GM18520 (cell line): ENCODE measurements around the gene SNX10.

Experiments
- ATAC-seq: cut with Tn5 transposase; IDR thresholded peaks from one replicate; pipeline ENCODE4 v1.9.1; 2021; ENCODE audit not compliant: unreplicated experiment

The SNX10 gene

DNA sequence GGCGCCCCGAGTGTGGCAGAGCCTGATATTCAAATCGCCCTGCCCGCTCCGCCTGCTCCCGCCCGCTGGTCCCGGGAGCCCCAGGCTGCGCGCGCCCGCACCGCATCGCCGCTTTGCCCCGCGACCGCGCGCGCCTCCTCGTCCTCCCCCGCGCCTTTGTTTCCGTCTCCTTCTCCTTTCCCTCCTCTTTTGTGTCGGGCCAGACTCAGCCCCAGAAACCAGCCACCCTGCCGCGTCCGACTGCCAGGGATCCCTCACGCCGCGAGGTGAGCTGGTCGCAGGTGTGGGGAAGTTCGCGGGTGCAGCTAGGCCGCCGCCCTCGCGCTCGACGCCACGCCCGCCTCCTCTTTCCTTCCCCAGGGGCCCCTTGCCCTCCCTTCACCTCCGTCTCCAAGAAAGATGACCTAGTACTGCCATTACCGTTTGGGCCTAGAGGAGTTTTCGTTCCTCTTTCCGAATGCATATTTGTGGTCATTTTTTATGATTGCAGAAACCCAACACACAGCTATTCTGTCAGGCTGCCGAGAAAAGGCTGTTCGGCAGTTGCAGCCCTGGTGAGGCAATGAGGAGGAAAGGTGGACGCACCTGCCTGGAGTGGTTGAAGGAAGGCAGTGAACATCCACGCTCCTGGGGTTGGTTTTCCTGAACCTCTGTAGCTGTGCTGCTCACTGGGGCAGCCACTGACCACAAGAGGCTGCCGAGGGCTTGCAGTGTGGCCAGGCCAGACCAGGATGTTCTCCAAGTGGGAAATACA lies 107.3 kb downstream of the SNX10 start:
- peak; percentile 81 for ATAC-seq

DNA sequence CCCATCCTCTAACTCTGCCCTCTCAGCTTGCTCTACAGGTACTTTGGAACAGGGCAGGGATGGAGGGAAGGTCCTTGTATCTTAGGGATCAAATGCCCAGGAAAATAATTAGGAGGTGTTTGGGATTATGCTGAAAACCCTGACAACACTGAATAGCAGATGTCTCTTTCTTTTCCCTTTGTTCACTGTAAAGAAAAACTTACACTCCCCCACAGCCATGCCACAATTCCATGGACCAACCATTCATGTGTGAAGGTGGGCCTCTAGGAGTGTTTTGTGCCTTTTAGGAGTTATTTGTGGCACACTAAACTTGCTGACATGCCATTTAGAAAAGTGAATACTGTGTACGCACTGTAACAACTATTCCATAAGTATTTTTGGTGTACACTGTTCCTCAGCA lies 108.1 kb downstream of the SNX10 start:
- ATAC-seq: no peak

DNA sequence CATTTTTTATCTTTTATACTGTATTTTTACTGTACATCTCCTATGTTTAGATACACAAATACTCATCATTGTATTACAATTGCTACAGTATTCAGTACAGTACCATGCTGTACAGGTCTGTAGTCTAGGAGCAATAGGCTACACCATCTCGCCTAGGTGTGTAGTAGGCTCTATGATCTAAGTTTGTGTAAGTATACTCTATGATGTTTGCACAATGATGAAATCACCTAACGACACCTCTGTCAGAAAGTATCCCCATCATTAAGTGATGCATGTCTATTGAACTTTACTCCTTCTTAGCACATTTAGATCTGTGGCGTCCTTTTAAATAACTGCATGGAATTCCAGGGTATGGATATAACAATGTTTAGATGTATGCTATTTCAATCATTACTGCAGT lies 112.0 kb downstream of the SNX10 start:
- ATAC-seq: no peak

DNA sequence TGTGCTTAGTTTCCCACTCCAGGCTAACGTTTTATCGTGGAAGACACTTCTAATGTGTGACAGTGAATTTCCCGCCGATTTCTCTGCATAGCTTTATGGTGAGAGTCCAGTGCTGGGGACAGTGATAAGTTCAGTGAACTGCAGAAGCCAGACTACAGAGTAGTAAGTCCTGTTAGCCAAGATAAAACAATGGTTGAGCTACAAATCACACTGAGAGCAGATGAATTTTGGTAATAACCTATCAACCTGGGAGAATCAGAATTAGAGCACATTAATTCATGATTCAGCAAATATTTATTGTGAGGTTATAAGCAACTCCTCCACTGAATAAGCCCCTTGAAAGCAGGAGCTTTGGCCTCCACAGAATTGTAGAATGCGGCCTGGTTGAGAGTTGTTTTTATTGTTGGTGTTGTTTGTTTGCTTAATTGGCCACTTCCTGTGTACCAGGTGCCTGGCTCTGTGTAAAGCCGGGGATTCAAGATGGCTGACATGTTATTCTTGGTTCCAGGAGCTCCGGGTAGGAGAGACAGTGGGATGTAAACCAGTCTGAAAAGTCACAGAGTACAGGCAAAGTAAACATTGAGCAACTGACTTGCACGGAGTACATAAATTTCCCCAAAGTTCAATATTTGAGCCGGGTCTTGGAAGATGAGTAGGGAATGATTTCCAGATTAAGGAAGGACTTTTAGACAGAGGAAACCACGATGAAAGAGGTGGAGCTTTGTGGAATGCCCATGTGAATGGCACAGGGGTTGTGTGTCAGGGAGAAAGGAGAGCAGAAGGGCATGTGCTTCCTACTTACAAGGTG lies 112.7 kb downstream of the SNX10 start:
- no peak for ATAC-seq

- no peak for ATAC-seq
These were observed 114.8 kb downstream of the SNX10 start for GRCh38 chr7:26406433-26406832.

GRCh38 chr7:26409661-26410547 lies 118.2 kb downstream of the SNX10 start:
- no peak for ATAC-seq

DNA sequence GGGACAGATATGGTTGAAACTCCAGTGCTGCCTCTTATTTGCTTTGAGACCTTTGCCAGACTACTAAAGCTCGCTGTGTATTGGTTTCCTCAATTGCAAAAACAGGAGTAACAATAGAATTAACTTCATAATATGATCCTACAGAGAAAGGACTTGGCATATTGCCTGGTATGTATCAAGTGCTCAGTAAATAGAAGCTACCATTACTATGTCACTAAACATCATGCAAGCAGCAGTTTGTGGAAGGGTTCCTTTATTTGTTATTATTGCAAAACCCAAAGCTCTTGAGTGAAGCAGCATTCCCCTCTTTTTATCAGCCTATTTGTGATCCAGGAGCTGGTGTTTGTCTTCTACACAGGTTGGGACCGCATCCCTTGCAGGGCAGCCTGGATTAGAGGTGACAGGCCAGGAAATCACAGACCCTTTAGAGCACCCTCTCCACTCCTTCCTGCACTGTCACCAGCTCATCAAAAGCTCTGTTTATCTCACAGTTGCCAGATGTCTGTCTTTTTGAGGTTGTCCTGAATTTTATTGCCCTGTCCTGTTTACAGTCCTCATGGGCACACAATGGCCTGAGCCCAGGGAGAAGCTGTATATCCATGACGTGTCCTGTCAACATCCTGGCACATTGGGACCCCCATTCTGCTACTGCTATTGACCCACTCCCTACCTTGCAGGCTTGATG lies 121.5 kb downstream of the SNX10 start:
- ATAC-seq: no peak

GRCh38 chr7:26416004-26416403 lies 124.3 kb downstream of the SNX10 start:
- no peak for ATAC-seq

- no peak for ATAC-seq
These were observed 126.3 kb downstream of the SNX10 start for GRCh38 chr7:26417911-26418413.

DNA sequence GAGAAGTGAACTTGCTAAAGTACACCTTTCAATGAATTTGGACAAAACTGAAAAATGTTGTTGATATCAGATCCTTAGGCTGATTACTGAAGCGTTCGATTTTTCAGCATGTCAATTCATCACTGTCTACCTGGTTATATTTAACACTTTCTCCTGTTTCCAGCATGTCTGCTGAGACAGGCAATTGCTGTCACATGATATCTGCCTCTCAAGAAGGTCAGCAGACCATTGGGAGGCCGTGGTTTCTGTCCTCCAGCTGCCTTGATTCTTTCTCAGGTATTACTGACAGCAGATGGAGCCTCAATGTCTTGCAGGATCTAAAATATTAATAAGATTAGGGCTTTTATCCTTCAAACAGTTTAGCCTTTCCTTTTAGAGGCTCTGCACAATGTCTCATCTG lies 127.5 kb downstream of the SNX10 start:
- no peak for ATAC-seq

GRCh38 chr7:26420422-26421019 lies 128.9 kb downstream of the SNX10 start:
- ATAC-seq: no peak

DNA sequence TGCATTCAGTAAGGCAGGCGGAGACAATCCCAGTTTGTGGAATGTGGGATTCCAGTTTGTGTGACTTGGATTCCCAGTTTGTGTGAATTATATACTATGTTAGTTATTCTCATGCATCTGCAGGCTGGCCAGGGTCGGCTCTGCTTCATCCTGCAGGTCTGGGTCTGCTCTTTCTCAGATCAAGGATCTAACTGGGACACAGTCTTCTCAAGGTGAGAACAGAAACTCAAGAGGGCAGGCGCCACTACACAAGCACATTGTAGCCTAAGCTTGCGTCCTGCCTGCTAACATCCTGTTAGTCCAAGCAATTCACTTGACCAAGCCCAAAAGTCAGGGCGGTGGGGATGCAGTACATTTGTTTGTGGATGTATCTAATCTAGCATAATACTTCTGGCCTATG lies 131.1 kb downstream of the SNX10 start:
- ATAC-seq: no peak

GRCh38 chr7:26423436-26423835 lies 131.8 kb downstream of the SNX10 start:
- ATAC-seq: no peak
